OCI-LY1 (cell line): ENCODE measurements around the gene CDH13.

Experiments used
- CTCF ChIP-seq: fragments of 200-600 bp; sonication (generic), shearing (Covaris generic); IDR thresholded peaks from 2 replicates; pipeline ENCODE4 v1.5.1; 2017; ENCODE audit warnings: mild to moderate bottlenecking, antibody characterized with exemption, low read length, moderate library complexity, mixed read lengths
- EZH2 ChIP-seq: fragments of 200-600 bp; sonication (generic), shearing (Covaris generic); IDR thresholded peaks from 2 replicates; pipeline ENCODE4 v1.8.0; 2017; ENCODE audit warnings: borderline replicate concordance, mixed run types, mild to moderate bottlenecking, antibody characterized with exemption, low read length, moderate library complexity, mixed read lengths

DNA sequence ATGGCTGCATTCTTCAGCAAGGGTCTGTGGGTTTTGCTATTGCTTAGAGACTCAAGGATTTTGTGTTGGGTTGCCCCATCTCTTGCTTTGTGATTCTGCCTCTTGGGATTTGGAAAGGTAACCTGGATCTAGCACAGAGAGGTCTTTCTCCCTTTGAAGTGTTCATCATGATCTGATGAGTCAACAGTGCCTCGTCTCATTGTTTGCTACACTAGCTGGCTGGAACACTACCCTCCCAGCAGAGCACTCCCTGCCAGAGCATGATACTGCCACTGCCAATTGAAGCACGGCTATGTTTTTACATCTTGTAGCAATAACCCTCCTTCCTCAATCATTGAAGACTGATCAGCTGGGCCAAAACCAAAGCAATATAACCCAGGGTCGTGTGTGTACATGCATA lies 361.0 kb downstream of the CDH13 start:
- TF ChIP-seq CTCF = no peak
- no peak for TF ChIP-seq EZH2
